Memory B cell (primary cell): Measurements from ENCODE around the gene GCK.
"Not testable (repeated sequence)": the region's sequence is repeated elsewhere in the genome, so short reads cannot be mapped to it uniquely, and the experiment has no call there.

Experiments
- ATAC-seq: fragments of 150-1000 bp; cut with Tn5 transposase; 2 replicates; pipeline ENCODE4 v1.10.0; 2021; ENCODE audit warnings: low read depth, mild to moderate bottlenecking, moderate library complexity
- DNase-seq, 2 donors: peaks; one replicate each; pipeline ENCODE4 v3.0.0; 2022; ENCODE audit warnings: low spot score in 2 of 2
- H3K27ac Mint-ChIP-seq: one replicate; pipeline ENCODE4 v1.8.0; 2022; ENCODE audit warnings: mild to moderate bottlenecking, moderate library complexity, mixed read lengths
- H3K27me3 Mint-ChIP-seq: one replicate; pipeline ENCODE4 v1.8.0; 2022; ENCODE audit warnings: mixed read lengths
- H3K36me3 Mint-ChIP-seq: one replicate; pipeline ENCODE4 v1.8.0; 2022; ENCODE audit warnings: mild to moderate bottlenecking, mixed read lengths
- H3K4me1 Mint-ChIP-seq: one replicate; pipeline ENCODE4 v1.8.0; 2022; ENCODE audit warnings: mixed read lengths
- H3K4me3 Mint-ChIP-seq: one replicate; pipeline ENCODE4 v1.8.0; 2022; ENCODE audit warnings: mild to moderate bottlenecking, moderate library complexity, mixed read lengths
- H3K9me3 Mint-ChIP-seq: one replicate; pipeline ENCODE4 v1.8.0; 2022; ENCODE audit warnings: mixed read lengths

Gene GCK

GRCh38 chr7:44186736-44187135, 2.5 kb downstream of the GCK start:
- no peak overlapping the region for H3K27ac Mint-ChIP-seq
- ATAC-seq (no peak), DNase-seq (no peak)
- peaks cover 5% of the 10 kb centered on the region for H3K27me3 Mint-ChIP-seq
- H3K9me3 Mint-ChIP-seq = no peaks in the 10 kb centered on the region
- H3K4me3 Mint-ChIP-seq = no peak overlapping the region
- H3K36me3 Mint-ChIP-seq = peaks cover 2% of the 10 kb centered on the region
- peaks cover 5% of the 10 kb centered on the region for H3K4me1 Mint-ChIP-seq

GRCh38 chr7:44185729-44186128, 3.5 kb downstream of the GCK start:
- H3K4me3 Mint-ChIP-seq = no peak overlapping the region
- DNase-seq (no peak), ATAC-seq (no peak)
- peaks cover 5% of the 10 kb centered on the region for H3K4me1 Mint-ChIP-seq
- peaks cover 2% of the 10 kb centered on the region for H3K36me3 Mint-ChIP-seq
- H3K9me3 Mint-ChIP-seq = no peaks in the 10 kb centered on the region
- H3K27ac Mint-ChIP-seq = no peak overlapping the region
- H3K27me3 Mint-ChIP-seq = peaks cover 8% of the 10 kb centered on the region

DNA sequence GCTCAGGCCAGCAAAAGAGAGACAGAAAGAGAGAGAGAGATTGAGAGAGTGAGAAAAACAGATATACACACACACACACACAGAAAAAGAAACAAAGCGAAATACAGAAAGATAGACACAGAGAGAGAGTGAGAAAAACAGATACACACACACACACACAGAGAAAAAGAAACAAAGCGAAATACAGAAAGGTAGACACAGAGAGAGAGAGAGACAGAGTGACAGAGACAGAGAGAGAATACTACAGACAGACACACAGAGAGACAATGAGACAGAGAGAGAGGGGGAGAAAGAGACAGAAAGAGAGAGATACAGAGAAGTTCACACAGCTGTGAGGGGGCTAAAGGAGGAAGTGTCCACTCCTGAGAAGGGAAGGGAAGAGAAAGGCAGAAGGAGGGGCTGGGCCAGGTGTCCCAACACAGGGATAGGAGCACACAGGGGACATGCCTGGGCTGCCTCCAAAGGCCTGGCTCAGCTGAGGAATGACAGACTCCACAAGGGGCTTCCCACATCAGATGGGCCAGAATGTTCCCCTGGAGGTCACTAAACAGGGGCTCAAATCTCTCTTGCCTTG, 4.3 kb downstream of the GCK start:
- peaks cover 2% of the 10 kb centered on the region for H3K36me3 Mint-ChIP-seq
- no peak overlapping the region for H3K4me3 Mint-ChIP-seq
- peaks cover 10% of the 10 kb centered on the region for H3K27me3 Mint-ChIP-seq
- ATAC-seq = no peak
- peaks cover 5% of the 10 kb centered on the region for H3K4me1 Mint-ChIP-seq
- DNase-seq = no peak
- no peak overlapping the region for H3K27ac Mint-ChIP-seq
- no peaks in the 10 kb centered on the region for H3K9me3 Mint-ChIP-seq

GRCh38 chr7:44184206-44184872, 4.9 kb downstream of the GCK start:
- no peaks in the 10 kb centered on the region for H3K9me3 Mint-ChIP-seq
- H3K27ac Mint-ChIP-seq = no peak overlapping the region
- DNase-seq (no peak), ATAC-seq (no peak)
- H3K4me3 Mint-ChIP-seq = no peak overlapping the region
- H3K4me1 Mint-ChIP-seq = peaks cover 5% of the 10 kb centered on the region
- peaks cover 10% of the 10 kb centered on the region for H3K27me3 Mint-ChIP-seq
- H3K36me3 Mint-ChIP-seq = peaks cover 2% of the 10 kb centered on the region

DNA sequence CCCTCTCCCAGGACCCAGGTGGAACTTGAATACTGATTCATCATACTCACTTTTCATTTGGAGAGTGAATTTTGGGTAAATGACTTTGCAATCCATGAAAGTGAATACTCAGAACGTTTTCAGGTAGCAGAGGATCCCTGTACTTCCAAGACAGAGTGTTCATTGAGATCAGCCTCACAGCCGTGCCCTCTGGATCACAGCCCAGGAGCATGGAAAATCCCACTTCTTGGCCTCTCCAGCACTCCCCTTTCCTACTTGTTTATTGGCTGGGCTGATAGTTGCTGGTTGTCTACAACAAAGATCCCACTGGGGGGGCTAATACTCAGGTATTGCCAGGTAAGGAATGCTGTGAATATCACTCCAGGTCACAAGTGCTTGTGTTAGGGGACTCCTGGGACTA, 5.9 kb downstream of the GCK start:
- peaks cover 12% of the 10 kb centered on the region for H3K27me3 Mint-ChIP-seq
- DNase-seq = no peak

DNA sequence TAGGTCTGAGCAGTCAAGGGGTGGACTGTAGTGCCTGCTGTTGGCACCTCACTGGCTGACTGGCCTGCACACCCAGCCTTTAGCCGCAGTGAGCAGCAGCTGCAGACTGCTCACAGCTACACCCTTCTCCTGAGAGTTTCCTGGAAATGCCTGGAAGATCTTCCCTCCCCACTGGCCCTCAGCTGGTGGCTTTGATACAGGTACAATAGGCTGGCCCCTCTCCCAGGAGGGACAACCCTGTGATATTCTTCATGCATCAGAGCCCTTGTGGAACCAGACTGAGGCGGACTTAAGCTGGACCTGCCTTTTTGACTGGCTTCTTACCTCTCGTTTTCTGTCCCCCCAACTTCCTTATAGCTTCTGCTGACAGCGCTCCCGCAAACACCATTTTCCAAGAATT, 6.4 kb downstream of the GCK start:
- H3K27me3 Mint-ChIP-seq = peaks cover 17% of the 10 kb centered on the region
- DNase-seq (no peak), ATAC-seq (no peak)
- peaks cover 5% of the 10 kb centered on the region for H3K4me1 Mint-ChIP-seq
- peaks cover 2% of the 10 kb centered on the region for H3K36me3 Mint-ChIP-seq
- no peak overlapping the region for H3K4me3 Mint-ChIP-seq
- no peaks in the 10 kb centered on the region for H3K9me3 Mint-ChIP-seq
- H3K27ac Mint-ChIP-seq = no peak overlapping the region

More for the DNA sequence above, 5.9 kb downstream of the GCK start:
- Mint-ChIP-seq H3K4me3 (no peak overlapping the region), H3K4me1 (peaks cover 5% of the 10 kb centered on the region), H3K9me3 (no peaks in the 10 kb centered on the region), H3K36me3 (peaks cover 2% of the 10 kb centered on the region), H3K27ac (no peak overlapping the region)
- no peak for ATAC-seq

DNA sequence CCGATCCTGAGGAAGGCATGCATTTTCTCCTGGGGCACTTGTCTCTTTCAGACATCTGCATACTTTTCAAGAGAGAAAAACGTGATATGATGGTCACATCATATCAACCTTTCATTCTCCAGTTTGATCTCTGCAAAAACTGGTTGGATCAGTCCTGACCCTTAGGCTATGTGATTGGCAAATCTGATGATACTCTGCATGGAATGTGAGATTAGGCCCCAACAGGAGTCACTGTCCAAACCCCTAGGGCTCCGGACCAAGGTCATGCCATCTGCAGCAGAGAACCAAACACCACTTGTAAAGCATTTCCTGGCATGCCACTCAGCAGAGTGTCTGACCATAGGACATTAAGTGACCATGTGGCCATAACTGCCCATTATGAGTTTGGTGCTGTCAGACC, 8.6 kb downstream of the GCK start:
- Mint-ChIP-seq H3K36me3 (peaks cover 2% of the 10 kb centered on the region), H3K4me3 (no peak overlapping the region), H3K4me1 (peaks cover 5% of the 10 kb centered on the region), H3K27ac (no peak overlapping the region), H3K27me3 (peaks cover 21% of the 10 kb centered on the region), H3K9me3 (no peaks in the 10 kb centered on the region)
- ATAC-seq = no peak
- DNase-seq = no peak

GRCh38 chr7:44177570-44178131, 11.6 kb downstream of the GCK start:
- Mint-ChIP-seq H3K4me3 (no peak overlapping the region), H3K9me3 (peaks cover 5% of the 10 kb centered on the region), H3K36me3 (no peaks in the 10 kb centered on the region)

GRCh38 chr7:44176486-44176885, 12.8 kb downstream of the GCK start:
- peaks cover 4% of the 10 kb centered on the region for H3K4me1 Mint-ChIP-seq
- ATAC-seq (no peak), DNase-seq (no peak)
- peaks cover 23% of the 10 kb centered on the region for H3K27me3 Mint-ChIP-seq
- no peaks in the 10 kb centered on the region for H3K36me3 Mint-ChIP-seq
- no peak overlapping the region for H3K4me3 Mint-ChIP-seq
- H3K9me3 Mint-ChIP-seq = peaks cover 5% of the 10 kb centered on the region
- H3K27ac Mint-ChIP-seq = no peak overlapping the region

More at GRCh38 chr7:44177570-44178131, 11.6 kb downstream of the GCK start:
- no peak for ATAC-seq
- Mint-ChIP-seq H3K27ac (no peak overlapping the region), H3K27me3 (peaks cover 25% of the 10 kb centered on the region), H3K4me1 (peaks cover 4% of the 10 kb centered on the region)
- no peak for DNase-seq

GRCh38 chr7:44175730-44176129, 13.5 kb downstream of the GCK start:
- Mint-ChIP-seq H3K4me1 (peaks cover 4% of the 10 kb centered on the region), H3K27me3 (peaks cover 22% of the 10 kb centered on the region), H3K27ac (no peak overlapping the region), H3K4me3 (no peak overlapping the region), H3K9me3 (peaks cover 6% of the 10 kb centered on the region), H3K36me3 (peaks cover 2% of the 10 kb centered on the region)
- no peak for ATAC-seq
- DNase-seq = no peak

DNA sequence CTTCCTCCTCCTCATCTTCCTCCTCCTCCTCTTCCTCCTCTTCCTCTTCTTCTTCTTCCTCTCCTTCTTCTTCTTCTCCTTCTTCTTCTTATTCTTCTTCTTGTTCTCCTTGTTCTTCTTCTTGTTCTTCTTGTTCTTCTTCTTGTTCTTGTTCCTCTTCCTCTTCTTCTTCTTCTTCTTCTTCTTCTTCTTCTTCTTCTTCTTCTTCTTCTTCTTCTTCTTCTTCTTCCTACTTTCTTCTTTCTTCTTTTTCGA, 14.6 kb downstream of the GCK start:
- H3K27me3 Mint-ChIP-seq = peaks cover 21% of the 10 kb centered on the region
- not testable (repeated sequence) for H3K9me3 Mint-ChIP-seq, H3K4me1 Mint-ChIP-seq, H3K27ac Mint-ChIP-seq, H3K36me3 Mint-ChIP-seq, ATAC-seq, DNase-seq, H3K4me3 Mint-ChIP-seq

DNA sequence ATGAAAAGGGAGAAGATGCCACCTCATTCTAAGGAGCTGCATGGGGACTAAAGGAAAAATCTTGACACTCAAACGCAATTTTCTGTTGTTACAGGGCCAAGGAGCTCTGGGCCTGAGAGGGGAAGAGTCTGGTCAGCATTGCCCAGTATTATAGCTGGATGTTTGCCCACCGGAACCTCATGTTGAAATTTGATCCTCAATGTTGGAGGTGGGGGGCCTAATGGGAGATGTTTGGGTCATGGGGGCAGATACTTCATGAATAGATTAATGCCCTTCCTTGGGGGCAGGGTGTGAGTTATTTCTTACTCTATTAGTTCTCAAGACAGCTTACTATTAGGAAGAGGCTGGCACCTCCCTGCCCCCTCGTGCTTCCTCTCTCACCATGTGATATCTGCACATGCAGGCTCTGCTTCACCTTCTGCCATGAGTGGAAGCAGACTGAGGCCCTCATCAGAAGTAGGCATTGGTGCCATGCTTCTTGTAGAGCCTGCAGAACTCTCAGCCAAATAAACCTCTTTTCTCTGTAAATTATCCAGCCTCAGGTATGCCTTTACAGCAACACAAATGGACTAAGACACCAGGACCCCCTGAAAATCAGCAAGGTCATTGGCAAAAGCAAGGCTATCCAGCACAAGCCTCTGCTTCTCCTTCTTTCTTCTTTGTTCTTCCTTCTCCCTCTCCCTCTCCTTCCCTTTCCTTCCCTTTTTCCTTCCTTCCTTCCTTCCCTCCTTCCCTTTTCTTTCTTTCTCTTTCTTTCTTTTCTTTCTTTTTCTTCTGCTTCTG, 15.1 kb downstream of the GCK start:
- Mint-ChIP-seq H3K27ac (no peak overlapping the region), H3K36me3 (peaks cover 3% of the 10 kb centered on the region), H3K27me3 (peaks cover 19% of the 10 kb centered on the region), H3K9me3 (peaks cover 7% of the 10 kb centered on the region), H3K4me1 (peaks cover 4% of the 10 kb centered on the region), H3K4me3 (no peak overlapping the region)
- no peak for DNase-seq
- ATAC-seq = no peak

DNA sequence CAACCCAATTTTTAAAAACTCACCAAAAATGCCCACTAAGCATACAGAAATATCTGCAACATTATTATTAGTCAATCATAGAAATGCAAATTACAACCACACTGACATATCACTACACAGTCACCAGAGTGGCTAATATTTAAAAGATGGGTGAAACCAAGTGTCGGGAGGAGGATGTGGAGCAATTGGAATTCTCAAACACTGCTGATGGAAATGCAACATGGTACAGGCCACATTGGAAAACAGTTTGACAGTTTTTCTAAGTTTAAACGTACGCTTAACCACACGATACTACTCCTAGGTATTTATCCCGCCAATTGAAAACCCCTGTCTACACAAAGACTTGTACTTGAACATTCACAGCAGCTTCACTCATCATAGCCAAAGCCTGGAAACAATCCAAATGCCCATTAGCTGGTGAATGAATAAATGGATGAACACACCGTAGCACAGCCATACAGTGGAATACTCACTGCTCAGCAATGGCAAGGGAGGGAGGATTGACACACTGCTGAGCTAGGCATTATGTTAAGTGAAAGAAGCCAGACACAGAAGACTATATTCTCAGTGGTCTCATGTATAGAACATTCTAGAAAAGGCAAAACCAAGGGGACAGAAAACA, 16.3 kb downstream of the GCK start:
- Mint-ChIP-seq H3K27me3 (peaks cover 14% of the 10 kb centered on the region), H3K4me1 (peaks cover 4% of the 10 kb centered on the region), H3K27ac (no peak overlapping the region), H3K4me3 (no peak overlapping the region), H3K36me3 (peaks cover 3% of the 10 kb centered on the region), H3K9me3 (peaks cover 7% of the 10 kb centered on the region)
- DNase-seq = no peak
- no peak for ATAC-seq

DNA sequence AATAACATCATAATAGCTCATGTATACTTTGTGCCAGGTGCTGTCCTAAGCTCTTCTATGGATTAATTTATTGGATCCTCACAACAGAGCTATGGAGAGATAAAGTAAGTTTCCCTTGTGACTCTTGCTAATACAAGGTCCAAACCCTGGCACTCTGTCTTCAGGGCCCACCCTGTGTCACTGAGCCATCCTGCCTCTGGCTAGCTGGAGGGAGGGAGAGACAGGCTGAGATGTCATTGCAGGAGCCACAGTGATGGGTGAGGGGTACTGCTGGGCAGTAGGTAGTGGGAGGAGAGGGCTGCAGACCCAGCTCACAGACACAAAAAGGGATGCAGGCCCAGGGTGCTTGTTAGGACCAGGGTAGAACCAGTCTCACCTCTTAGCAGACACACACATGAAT, 16.9 kb downstream of the GCK start:
- Mint-ChIP-seq H3K36me3 (peaks cover 3% of the 10 kb centered on the region), H3K4me3 (no peak overlapping the region), H3K9me3 (peaks cover 7% of the 10 kb centered on the region), H3K27me3 (peaks cover 12% of the 10 kb centered on the region), H3K4me1 (peaks cover 10% of the 10 kb centered on the region), H3K27ac (no peak overlapping the region)
- no peak for DNase-seq
- no peak for ATAC-seq
